Panc1 (cell line): ENCODE measurements around the gene FRY. TPM values are rescaled to one million over a fixed set of nuclear protein-coding genes. Genes with fewer than 3 reads are reported as not detected.

ENCODE experiments used
- ATAC-seq: fragments of 200-7000 bp; cut with Tn5 transposase; 2 replicates; pipeline ENCODE4 v1.9.1; 2020; ENCODE audit warnings: mild to moderate bottlenecking, moderate library complexity
- BruUV-seq: library from RNA; stranded (reverse); fragments of 400-500 nt; replicated peaks from 2 replicates; lab custom pipeline; 2021; lab: Mats Ljungman, UMichigan
- CTCF ChIA-PET: fragments of 300-600 bp; sonication (Branson Sonifier 250); formaldehyde crosslinking; loops from one replicate; lab custom pipeline; 2022; ENCODE audit warnings: antibody characterized with exemption; lab: Charles Lee
- POLR2A ChIA-PET: fragments of 300-600 bp; sonication (Branson Sonifier 250); formaldehyde crosslinking; loops from one replicate; lab custom pipeline; 2022; ENCODE audit warnings: antibody characterized with exemption; lab: Charles Lee
- DNase-seq: peaks from one replicate; pipeline ENCODE4 v3.0.0-alpha.2; 2010; ENCODE audit warnings: low read depth, low spot score
- H3K27ac ChIP-seq: 2 replicates; pipeline ENCODE4 v1.5.1; 2011; ENCODE audit warnings: mild to moderate bottlenecking, low read length, inconsistent platforms
- H3K27me3 ChIP-seq: fragments of 200-500 bp; sonication (Bioruptor generic); 2 replicates; pipeline ENCODE4 v1.6.0; 2014; ENCODE audit warnings: low read length, inconsistent platforms; ENCODE audit not compliant: control insufficient read depth, insufficient read depth
- H3K36me3 ChIP-seq: fragments of 200-500 bp; sonication (Bioruptor generic); 2 replicates; pipeline ENCODE4 v1.5.1; 2014; ENCODE audit warnings: inconsistent platforms, mild to moderate bottlenecking, low read length, moderate library complexity; ENCODE audit not compliant: control insufficient read depth, insufficient read depth
- H3K4me1 ChIP-seq: 2 replicates; pipeline ENCODE4 v1.5.1; 2011; ENCODE audit warnings: inconsistent platforms, mild to moderate bottlenecking, low read length, moderate library complexity; ENCODE audit not compliant: control insufficient read depth, insufficient read depth
- H3K4me3 ChIP-seq, 2 experiments: 2 replicates each; pipeline ENCODE4 v1.5.1; 2011 to 2012; ENCODE audit warnings: low read depth in 2 of 2, low read length in 2 of 2, mild to moderate bottlenecking in 2 of 2, inconsistent platforms in 1 of 2, moderate library complexity in 1 of 2
- H3K9me3 ChIP-seq: fragments of 200-500 bp; sonication (Bioruptor generic); 2 replicates; pipeline ENCODE4 v1.5.1; 2014; ENCODE audit warnings: low read depth, mild to moderate bottlenecking, inconsistent platforms, low read length, moderate library complexity; ENCODE audit not compliant: control insufficient read depth, insufficient read depth
- POLR2AphosphoS5 ChIP-seq: IDR thresholded peaks from 2 replicates; pipeline ENCODE4 v1.6.1; 2012; ENCODE audit warnings: mild to moderate bottlenecking, low read depth, low read length, moderate library complexity
- SIN3A ChIP-seq: IDR thresholded peaks from 2 replicates; pipeline ENCODE4 v1.6.1; 2012; ENCODE audit warnings: low read depth, mild to moderate bottlenecking, low read length, moderate library complexity, borderline replicate concordance; ENCODE audit not compliant: insufficient read depth
- TCF7L2 ChIP-seq: IDR thresholded peaks from 2 replicates; pipeline ENCODE4 v1.6.1; 2011; ENCODE audit warnings: mild to moderate bottlenecking, low read depth, low read length, inconsistent platforms
- in situ Hi-C: cut with HindIII; loops from 2 replicates; pipeline ENCODE4 v1.10.0; 2016; ENCODE audit warnings: low sequenced_read_pairs, low pct_unique_long_range_greater_than_20kb
- intact Hi-C: fragments of 100-400 bp; cut with micrococcal nuclease; formaldehyde crosslinking; loops from one replicate; pipeline ENCODE4 v1.10.0; 2022; ENCODE audit not compliant: unreplicated experiment
- total RNA-seq: library from RNA; stranded (reverse); gene quantifications from one replicate; pipeline ENCODE4 v1.2.1, GENCODE V29; 2021; ENCODE audit not compliant: unreplicated experiment
- TF ChIP-seq, protein P1 (sequence below), 2 experiments: IDR thresholded peaks; 2 replicates each; pipeline ENCODE4 v1.6.1; 2011 to 2012; ENCODE audit warnings: low read depth in 2 of 2, control low read depth in 1 of 2, low read length in 1 of 2, mild to moderate bottlenecking in 1 of 2, moderate library complexity in 1 of 2; ENCODE audit not compliant: insufficient read depth in 1 of 2
- TF ChIP-seq, protein P2 (sequence below): fragments of 450-650 bp; IDR thresholded peaks from 2 replicates; pipeline ENCODE4 v1.5.1; 2017; ENCODE audit warnings: mild to moderate bottlenecking

The FRY gene
- total RNA-seq, 1 experiment from 2014 or later = 0.18 TPM

DNA sequence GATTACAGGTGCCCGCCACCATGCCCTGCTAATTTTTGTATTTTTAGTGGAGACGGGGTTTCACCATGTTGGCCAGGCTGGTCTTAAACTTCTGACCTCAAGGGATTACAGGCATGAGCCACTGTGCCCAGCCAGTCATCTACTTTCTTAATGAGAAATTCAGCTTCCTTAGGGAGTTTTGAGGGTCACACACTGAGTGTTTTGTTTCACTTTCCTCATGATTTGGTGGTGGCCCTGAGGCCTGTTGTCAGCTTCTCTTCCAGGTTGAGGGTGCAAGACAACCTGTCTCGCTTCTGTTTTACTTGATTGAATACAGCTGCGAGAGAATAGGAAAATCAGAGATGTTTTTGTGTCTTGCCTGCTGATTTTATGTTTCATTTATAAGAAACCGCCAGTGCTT is 9.9 kb downstream of the FRY start:
- Histone ChIP-seq H3K36me3 (no peaks in the 10 kb centered on the region), H3K27ac (no peak overlapping the region), H3K27me3 (no peaks in the 10 kb centered on the region), H3K4me3 (no peak overlapping the region), H3K9me3 (no peaks in the 10 kb centered on the region), H3K4me1 (no peaks in the 10 kb centered on the region)
- no peak for TF ChIP-seq SIN3A
- TF ChIP-seq TCF7L2 = no peak
- TF ChIP-seq, protein P1, sequence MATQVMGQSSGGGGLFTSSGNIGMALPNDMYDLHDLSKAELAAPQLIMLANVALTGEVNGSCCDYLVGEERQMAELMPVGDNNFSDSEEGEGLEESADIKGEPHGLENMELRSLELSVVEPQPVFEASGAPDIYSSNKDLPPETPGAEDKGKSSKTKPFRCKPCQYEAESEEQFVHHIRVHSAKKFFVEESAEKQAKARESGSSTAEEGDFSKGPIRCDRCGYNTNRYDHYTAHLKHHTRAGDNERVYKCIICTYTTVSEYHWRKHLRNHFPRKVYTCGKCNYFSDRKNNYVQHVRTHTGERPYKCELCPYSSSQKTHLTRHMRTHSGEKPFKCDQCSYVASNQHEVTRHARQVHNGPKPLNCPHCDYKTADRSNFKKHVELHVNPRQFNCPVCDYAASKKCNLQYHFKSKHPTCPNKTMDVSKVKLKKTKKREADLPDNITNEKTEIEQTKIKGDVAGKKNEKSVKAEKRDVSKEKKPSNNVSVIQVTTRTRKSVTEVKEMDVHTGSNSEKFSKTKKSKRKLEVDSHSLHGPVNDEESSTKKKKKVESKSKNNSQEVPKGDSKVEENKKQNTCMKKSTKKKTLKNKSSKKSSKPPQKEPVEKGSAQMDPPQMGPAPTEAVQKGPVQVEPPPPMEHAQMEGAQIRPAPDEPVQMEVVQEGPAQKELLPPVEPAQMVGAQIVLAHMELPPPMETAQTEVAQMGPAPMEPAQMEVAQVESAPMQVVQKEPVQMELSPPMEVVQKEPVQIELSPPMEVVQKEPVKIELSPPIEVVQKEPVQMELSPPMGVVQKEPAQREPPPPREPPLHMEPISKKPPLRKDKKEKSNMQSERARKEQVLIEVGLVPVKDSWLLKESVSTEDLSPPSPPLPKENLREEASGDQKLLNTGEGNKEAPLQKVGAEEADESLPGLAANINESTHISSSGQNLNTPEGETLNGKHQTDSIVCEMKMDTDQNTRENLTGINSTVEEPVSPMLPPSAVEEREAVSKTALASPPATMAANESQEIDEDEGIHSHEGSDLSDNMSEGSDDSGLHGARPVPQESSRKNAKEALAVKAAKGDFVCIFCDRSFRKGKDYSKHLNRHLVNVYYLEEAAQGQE (IDR thresholded peaks at IDR 0.05; ENCODE audit: insufficient read depth in 1 of 2, low read depth in 2 of 2, low read length in 1 of 2) = no peak
- no peak for TF ChIP-seq POLR2AphosphoS5
- TF ChIP-seq, protein P2, sequence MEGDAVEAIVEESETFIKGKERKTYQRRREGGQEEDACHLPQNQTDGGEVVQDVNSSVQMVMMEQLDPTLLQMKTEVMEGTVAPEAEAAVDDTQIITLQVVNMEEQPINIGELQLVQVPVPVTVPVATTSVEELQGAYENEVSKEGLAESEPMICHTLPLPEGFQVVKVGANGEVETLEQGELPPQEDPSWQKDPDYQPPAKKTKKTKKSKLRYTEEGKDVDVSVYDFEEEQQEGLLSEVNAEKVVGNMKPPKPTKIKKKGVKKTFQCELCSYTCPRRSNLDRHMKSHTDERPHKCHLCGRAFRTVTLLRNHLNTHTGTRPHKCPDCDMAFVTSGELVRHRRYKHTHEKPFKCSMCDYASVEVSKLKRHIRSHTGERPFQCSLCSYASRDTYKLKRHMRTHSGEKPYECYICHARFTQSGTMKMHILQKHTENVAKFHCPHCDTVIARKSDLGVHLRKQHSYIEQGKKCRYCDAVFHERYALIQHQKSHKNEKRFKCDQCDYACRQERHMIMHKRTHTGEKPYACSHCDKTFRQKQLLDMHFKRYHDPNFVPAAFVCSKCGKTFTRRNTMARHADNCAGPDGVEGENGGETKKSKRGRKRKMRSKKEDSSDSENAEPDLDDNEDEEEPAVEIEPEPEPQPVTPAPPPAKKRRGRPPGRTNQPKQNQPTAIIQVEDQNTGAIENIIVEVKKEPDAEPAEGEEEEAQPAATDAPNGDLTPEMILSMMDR = no peak
- in situ Hi-C loops (no loop called here), intact Hi-C loops (no loop called here)
- no TSS peak for BruUV-seq
- POLR2A ChIA-PET = interaction anchor here (0.6 kb wide), 1 partner anchor 66 kb away, joined by 8 read pairs; no protein-coding TSS in a partner anchor
- DNase-seq (no peak), ATAC-seq (no peak)
- CTCF ChIA-PET = no interaction called here

DNA sequence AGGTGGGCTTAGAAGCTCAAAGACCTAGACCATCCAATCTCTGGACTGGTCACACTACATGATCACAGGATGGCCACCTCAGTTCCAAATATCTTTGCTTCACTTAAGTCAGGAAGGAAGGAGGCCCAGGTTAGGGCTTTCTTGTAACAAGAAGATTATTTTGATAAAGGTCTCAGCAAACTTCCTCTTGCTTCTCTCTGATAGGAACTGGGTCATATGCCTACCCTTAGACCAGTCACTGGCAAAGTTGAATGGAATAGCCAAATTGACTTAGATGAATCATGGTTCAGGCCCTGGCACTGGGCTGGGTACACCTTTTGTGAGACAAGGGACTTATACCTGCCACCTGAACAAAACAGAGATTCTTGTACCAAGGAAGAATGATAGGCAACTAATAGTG is 11.0 kb downstream of the FRY start:
- BruUV-seq = no TSS peak
- TF ChIP-seq SIN3A (no peak), POLR2AphosphoS5 (no peak), TCF7L2 (no peak)
- TF ChIP-seq, protein P1 (IDR thresholded peaks at IDR 0.05; ENCODE audit: insufficient read depth in 1 of 2, low read depth in 2 of 2, low read length in 1 of 2) = no peak
- TF ChIP-seq, protein P2 = no peak
- Histone ChIP-seq H3K27me3 (no peaks in the 10 kb centered on the region), H3K9me3 (no peaks in the 10 kb centered on the region), H3K4me1 (no peaks in the 10 kb centered on the region), H3K4me3 (no peak overlapping the region), H3K36me3 (no peaks in the 10 kb centered on the region), H3K27ac (no peak overlapping the region)
- CTCF ChIA-PET = no interaction called here
- POLR2A ChIA-PET = no interaction called here
- intact Hi-C loops = no loop called here
- in situ Hi-C loops = no loop called here
- DNase-seq (no peak), ATAC-seq (no peak)
